ENCODE data around the gene HS3ST5.

DNA sequence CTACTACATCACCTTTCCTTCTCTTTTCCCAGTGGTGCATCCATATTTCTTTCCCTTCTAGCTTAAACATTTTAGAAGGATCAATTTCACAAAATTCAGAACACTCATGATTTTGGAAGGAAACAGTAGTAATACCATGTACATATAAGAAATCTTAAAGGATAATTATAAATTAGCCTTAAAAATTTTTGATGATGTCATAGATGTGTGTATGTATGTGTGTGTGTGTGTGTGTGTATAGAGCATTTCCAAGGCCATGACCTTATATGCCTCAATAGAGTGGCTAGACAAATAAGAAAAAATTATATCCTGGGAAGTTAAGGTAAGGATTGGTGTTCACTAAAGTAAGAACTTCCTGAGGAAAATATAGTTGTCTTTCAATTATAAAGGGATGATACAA lies 24.1 kb upstream of the HS3ST5 start:
- TF ChIP-seq, protein P1, sequence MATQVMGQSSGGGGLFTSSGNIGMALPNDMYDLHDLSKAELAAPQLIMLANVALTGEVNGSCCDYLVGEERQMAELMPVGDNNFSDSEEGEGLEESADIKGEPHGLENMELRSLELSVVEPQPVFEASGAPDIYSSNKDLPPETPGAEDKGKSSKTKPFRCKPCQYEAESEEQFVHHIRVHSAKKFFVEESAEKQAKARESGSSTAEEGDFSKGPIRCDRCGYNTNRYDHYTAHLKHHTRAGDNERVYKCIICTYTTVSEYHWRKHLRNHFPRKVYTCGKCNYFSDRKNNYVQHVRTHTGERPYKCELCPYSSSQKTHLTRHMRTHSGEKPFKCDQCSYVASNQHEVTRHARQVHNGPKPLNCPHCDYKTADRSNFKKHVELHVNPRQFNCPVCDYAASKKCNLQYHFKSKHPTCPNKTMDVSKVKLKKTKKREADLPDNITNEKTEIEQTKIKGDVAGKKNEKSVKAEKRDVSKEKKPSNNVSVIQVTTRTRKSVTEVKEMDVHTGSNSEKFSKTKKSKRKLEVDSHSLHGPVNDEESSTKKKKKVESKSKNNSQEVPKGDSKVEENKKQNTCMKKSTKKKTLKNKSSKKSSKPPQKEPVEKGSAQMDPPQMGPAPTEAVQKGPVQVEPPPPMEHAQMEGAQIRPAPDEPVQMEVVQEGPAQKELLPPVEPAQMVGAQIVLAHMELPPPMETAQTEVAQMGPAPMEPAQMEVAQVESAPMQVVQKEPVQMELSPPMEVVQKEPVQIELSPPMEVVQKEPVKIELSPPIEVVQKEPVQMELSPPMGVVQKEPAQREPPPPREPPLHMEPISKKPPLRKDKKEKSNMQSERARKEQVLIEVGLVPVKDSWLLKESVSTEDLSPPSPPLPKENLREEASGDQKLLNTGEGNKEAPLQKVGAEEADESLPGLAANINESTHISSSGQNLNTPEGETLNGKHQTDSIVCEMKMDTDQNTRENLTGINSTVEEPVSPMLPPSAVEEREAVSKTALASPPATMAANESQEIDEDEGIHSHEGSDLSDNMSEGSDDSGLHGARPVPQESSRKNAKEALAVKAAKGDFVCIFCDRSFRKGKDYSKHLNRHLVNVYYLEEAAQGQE (IDR thresholded peaks at IDR 0.05; ENCODE audit: insufficient read depth in 1 of 2, low read depth in 2 of 2, low read length in 2 of 2) = no peak
- TF ChIP-seq SIN3A (IDR thresholded peaks at IDR 0.05; ENCODE audit: borderline replicate concordance, insufficient read depth, low read length) (no peak), POLR2AphosphoS5 (IDR thresholded peaks at IDR 0.05; ENCODE audit: low read depth, low read length) (no peak), TAF1 (IDR thresholded peaks at IDR 0.05; ENCODE audit: borderline replicate concordance, insufficient read depth, low read length) (no peak), FOXP2 (optimal IDR thresholded peaks at IDR 0.05; ENCODE audit: borderline replicate concordance, extremely low read depth, extremely low read length, insufficient read depth) (no peak)

Measured in PFSK-1 (cell line).